Left lobe of liver (tissue), 2 donors: ENCODE results near the gene INO80D. TPM values are rescaled to one million over a fixed set of nuclear protein-coding genes. Genes with fewer than 3 reads are reported as not detected.
"Not testable (repeated sequence)": the region's sequence is repeated elsewhere in the genome, so short reads cannot be mapped to it uniquely, and the experiment has no call there.

Experiments
- ATAC-seq: fragments of 200-7000 bp; cut with Tn5 transposase; one replicate; pipeline ENCODE4 v1.9.1; 2020; ENCODE audit warnings: mild to moderate bottlenecking, moderate library complexity
- DNase-seq: peaks from one replicate; pipeline ENCODE4 v3.0.0-alpha.2; 2020; ENCODE audit warnings: low spot score
- total RNA-seq: library from RNA; stranded (reverse); gene quantifications from one replicate; pipeline ENCODE4 v1.2.1, GENCODE V29; 2021
- donor health status: DM: no; HTN: no; CAD: no; lungs with moderate emphysema.
- donor health status: DM: no; HTN: yes; CAD: no.

INO80D gene
- total RNA-seq, 1 donor from 2014 or later = 7.9 TPM

- ATAC-seq = not testable (repeated sequence)
These were observed 99.6 kb downstream of the INO80D start for GRCh38 chr2:205986334-205986733.

GRCh38 chr2:205984381-205984780, 101.6 kb downstream of the INO80D start:
- peak; percentile 71 for ATAC-seq

More at GRCh38 chr2:205986334-205986733, 99.6 kb downstream of the INO80D start:
- not testable (repeated sequence) for DNase-seq

DNA sequence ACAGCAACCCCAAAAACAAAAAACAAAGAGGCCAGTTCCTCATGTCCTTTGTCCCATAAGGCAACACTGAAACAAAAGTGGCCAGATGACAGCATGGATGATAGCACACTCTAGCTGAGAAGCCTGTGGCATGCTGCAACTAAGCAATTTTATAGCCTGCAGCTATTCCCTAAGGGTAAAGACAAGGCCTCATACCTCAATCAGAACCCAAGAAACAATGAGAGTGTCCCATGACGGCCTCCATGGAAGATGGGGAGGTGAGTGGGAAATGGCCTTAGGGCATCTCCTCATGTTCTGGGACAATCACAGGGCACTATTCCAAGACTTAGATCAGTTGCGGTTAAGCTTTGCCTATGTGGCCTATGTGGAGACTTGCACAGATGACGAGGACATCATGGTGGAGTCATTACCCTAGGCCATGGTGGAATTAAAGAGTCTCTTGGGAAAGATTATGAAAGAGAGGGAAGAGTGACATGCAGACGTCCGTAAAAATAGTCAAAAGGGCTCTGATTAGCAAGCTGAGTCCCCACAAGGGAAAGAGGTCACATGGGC, 103.1 kb downstream of the INO80D start:
- DNase-seq (no peak), ATAC-seq (no peak)

More at GRCh38 chr2:205984381-205984780, 101.6 kb downstream of the INO80D start:
- DNase-seq = no peak

GRCh38 chr2:205978728-205979127, 107.2 kb downstream of the INO80D start:
- ATAC-seq, DNase-seq: not testable (repeated sequence)

- not testable (repeated sequence) for DNase-seq, ATAC-seq
These were observed 108.3 kb downstream of the INO80D start for GRCh38 chr2:205977699-205978098.

DNA sequence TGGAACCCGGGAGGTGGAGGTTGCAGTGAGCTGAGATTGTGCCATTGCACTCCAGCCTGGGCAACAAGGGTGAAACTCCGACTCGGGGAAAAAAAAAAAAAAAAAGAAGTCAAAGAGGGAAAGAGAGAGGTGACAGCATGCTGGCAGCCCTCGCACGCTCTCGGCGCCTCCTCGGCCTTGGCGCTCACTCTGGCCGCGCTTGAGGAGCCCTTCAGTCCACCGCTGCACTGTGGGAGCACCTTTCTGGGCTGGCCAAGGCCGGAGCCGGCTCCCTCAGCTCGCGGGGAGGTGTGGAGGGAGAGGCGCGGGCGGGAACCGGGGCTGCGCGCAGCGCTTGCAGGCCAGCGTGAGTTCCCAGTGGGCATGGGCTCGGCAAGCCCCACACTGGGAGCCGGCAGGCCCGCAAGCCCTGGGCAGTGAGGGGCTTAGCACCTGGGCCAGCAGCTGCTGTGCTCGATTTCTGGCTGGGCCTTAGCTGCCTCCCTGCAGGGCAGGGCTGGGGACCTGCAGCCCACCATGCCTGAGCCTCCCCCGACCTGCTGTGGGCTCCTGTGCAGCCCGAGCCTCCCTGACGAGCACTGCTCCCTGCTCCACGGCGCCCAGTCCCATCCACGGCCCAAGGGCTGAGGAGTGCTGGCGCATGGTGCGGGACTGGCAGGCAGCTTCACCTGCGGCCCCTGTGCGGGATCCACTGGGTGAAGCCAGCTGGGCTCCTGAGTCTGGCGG, 108.9 kb downstream of the INO80D start:
- not testable (repeated sequence) for ATAC-seq, DNase-seq

DNA sequence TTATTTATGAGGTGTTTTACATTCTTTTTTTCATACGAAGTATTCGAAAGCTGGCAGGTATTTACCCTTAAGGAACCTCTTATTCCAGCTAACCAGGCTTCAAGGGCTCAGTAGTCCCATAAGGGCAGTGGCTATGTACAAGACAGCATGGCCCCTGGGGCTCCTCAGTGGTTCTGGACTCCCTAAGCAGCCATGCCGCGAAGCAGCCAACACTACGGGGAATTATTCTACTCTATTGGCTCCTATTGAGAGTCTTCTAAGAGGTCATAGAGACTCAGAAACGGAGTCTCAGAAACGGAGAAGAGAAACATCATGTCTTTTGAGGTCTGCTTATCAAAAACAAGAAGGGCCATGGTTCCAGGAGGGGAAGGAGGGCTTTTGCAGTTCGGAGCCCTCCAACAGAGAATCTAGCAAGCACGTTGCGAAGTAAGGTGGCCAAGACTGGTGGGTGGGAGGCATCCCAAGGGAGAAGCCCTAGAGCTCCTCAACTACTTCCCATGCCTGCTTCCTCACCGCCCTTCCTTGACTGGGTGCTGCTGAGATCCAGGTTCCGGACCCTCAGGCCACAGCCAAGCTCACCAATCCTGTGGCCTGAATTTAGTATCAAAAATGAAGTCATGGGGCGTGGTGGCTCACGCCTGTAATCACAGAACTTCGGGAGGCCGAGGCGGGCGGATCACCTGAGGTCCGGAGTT, 109.7 kb downstream of the INO80D start:
- no peak for ATAC-seq
- DNase-seq = no peak

DNA sequence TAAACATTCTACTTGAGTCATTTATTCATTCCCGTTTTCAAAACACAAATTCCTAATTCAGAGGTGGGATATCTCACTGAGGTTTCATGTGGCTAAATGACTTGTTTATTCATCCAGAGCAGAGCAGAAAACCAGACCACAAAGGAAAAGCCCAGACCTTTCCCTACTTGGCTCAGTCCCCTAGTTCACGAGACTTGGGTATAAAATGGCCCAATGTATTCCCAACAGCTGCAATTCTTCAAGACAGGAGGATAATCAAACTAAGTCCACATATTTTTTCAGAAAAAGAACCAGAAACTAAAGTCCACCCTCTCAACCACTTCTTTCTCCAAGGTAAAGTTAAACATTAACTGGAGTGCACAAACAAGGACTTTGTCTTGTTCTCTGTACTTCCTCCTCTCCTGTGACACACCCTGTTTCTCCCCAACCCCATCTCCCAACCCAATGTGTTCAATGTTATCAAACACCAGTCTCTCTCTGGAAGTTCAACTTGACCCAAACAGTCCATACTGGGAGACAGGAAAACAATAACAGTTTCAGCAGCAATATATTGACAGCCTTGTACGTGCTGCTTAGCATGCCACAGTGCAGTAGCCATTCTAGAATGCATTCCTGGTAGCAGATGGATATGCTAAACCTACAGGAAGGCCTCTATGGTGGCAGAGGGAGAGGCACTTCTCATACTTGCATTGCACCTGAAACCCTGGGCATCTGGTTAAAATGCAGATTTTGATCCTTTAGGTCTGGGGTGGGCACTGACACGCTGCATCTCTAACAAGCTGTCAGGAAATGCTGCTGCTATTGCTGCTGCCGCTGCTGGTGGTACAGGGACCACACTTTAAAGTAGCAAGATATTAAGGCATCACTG, 110.7 kb downstream of the INO80D start:
- DNase-seq (peak; percentile 60), ATAC-seq (peak; percentile 86)

GRCh38 chr2:205972113-205972512, 113.9 kb downstream of the INO80D start:
- ATAC-seq = peak; percentile 66

DNA sequence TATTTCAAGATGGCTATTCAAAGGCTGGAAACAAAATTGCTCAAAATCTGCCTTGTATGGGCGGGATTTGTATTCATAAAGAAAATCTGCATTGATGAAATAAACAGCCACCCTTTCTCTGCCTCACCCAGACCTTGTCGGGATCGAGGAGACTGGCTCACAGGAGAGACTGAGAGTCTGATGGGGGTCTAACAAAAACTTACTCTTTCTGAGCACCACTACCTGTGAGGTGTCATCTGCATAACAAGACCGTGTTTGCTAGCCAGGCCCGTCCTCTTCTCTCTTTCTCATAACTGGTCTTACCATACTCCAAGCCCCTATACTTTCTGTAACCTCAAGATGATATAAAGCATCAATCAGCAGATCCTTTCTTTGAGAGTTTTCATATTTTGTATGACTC, 115.6 kb downstream of the INO80D start:
- no peak for ATAC-seq
- DNase-seq = no peak

More at GRCh38 chr2:205972113-205972512, 113.9 kb downstream of the INO80D start:
- DNase-seq = peak; percentile 82

GRCh38 chr2:205969584-205969983, 116.4 kb downstream of the INO80D start:
- DNase-seq = no peak
- ATAC-seq = no peak

GRCh38 chr2:205967391-205968075, 118.4 kb downstream of the INO80D start:
- DNase-seq (no peak), ATAC-seq (no peak)

DNA sequence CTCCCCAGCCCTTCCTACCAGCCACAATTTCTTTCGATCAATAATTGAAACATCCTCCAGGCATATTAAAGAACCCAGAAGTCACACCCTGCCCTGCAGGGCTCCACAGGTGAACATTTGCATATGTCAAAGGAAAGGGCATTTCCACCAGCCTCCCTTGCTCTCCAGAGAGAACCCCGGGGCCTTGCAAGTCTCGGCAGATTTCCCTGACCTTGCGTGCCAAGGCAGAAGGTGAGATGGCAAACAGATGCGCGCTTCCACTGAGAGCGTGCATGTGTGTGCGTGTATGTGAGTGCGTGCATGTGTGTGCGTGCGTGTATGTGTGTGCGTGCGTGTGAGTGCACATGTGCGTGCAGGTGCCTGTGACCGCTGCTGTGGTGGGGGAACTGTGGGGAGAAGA, 120.3 kb downstream of the INO80D start:
- no peak for ATAC-seq
- no peak for DNase-seq

DNA sequence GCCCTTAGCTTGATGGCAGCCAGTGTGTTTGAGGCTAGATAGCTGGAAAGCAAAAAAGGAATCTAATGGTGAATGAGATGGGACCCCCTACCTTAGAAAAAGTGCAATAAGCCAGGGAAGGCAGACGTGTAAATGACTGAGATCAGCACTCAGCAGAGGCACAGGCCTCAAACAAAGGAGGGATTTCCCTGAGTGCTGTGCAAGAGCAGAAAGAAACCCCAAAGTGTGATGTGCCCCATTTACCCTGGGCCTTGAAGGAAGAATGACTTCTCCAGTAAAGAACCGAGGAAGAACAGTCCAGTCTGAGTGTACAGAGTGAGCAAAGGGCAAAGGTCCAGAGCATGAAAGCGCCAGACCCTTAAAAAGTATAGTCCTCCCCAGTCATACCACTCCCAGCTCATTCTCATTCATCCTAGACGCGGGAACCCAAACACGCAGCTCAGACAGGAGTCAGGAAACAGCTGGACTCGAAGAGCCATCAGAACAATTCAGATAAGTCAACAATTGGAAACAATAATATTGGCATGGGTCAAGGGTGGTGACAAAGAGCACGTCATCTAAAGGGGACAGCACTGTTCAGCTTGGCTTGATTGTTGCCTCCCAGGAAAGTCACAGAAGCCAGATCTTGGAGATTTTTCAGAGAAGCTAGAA, 121.7 kb downstream of the INO80D start:
- DNase-seq (no peak), ATAC-seq (no peak)

DNA sequence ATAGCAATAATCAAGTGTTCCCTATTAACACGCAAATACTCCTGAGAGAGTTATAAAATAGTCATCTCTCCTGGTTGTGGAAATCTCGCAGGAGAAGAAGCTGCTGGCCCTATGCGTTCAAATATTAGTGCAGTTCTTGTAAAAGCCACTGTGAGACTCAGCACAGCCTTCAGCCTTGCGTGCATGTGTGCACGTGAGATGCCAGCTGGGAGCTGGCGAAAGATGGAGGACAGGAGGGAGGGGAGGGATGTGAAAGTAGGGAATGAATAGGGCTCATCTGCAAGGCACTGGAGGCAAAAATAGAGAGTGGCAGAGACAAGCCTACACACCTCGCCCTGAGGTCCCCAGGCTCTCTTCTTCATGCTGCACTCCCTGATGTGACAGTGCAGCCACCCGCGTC, 126.5 kb downstream of the INO80D start:
- no peak for DNase-seq
- ATAC-seq = no peak

DNA sequence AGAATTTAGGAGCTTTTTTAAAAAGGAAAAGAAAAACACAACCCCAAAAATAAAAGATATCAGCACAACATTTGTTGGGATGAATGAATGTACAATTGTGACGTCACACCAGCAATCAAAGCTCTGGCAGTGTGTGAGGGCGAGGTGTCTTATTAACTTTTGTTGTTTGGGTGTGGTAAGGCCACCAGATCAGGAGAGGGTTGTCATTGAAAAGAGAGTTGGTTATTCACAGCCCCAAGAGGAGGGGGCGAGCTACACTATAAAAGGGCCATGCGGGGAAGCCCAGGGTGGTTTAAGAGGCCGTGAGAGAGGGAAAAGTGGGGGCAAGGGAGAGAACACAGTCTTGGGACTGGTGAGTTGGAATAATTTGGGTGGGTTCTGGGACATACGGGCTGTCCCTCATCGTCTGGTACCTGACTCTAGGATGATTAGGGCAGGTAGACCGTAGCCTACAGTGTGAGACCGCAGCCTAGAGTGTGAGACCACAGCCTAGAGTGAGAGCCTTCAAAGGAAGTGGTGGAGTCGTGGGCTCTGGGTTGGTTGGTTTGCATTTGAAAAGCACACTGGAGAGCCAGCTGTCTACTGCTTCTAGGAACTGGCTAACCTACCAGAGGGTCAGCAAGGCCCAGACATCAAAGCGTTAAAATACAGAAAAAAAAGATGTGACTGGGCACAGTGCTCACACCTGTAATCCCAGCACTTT, 128.4 kb downstream of the INO80D start:
- ATAC-seq (no peak), DNase-seq (no peak)

DNA sequence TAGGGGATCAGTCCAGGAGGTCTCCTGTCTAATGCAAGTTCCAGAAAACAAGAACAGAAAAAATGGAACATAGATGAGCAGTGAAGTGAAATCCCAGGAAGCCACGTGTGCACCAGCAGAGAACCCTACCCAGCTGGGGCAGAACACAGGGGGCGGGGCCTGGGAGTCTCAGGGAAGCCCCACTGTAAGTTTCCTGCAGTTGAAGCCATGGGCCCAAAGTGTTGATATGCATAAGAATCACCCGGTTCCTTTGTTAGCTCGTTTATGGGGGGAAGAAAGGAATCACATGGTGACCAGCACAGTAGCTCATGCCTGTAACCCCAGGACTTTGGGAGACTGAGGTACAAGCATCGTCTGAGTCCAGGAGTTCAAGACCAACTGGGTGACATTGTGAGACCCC, 131.3 kb downstream of the INO80D start:
- no peak for ATAC-seq

DNA sequence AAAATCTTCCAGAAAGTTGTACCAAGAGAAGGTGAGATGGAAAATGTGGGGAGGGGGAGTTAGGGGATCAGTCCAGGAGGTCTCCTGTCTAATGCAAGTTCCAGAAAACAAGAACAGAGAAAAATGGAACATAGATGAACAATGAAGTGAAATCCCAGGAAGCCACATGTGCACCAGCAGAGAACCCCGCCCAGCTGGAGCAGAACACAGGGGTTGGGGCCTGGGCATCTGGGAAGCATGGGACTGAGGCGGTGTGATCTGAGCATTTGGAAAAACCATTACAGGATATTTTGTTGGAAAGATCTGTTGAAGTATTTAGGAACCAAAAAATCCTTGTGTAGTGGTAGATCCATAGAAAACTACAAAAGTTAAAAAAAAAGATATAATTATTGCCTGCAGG, 133.7 kb downstream of the INO80D start:
- no peak for DNase-seq
- no peak for ATAC-seq

More for the DNA sequence above, 131.3 kb downstream of the INO80D start:
- no peak for DNase-seq

DNA sequence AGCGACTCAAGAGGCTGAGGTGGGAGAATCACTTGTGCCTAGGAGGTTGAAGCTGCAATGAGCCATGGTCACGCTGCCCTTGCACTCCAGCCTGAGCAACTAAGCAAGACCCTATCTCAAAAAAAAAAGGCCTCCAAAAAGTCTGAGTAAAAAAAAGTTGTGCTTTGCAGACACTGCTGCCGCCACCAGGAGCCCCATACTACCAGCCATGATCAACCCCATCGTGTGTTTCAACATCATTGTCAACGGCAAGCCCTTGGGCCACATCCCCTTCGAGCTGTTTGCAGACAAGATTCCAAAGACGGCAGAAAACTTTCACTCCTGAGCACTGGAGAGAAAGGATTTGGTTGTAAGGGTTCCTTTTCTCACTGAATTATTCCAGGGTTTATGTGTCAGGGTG, 137.1 kb downstream of the INO80D start:
- DNase-seq (no peak), ATAC-seq (no peak)
